ENCODE measurements around the gene LBP.

Gene LBP

GRCh38 chr20:38339997-38340396 lies 6.3 kb upstream of the LBP start:
- in situ Hi-C loops (cut with HindIII; ENCODE audit: low pct_ligation_motif_present, low sequenced_read_pairs), result no loop called here
- peaks cover 4% of the 10 kb centered on the region for H3K27me3 ChIP-seq (replicated peaks)
- H3K36me3 ChIP-seq (replicated peaks), result no peaks in the 10 kb centered on the region
- TF ChIP-seq, protein P1, sequence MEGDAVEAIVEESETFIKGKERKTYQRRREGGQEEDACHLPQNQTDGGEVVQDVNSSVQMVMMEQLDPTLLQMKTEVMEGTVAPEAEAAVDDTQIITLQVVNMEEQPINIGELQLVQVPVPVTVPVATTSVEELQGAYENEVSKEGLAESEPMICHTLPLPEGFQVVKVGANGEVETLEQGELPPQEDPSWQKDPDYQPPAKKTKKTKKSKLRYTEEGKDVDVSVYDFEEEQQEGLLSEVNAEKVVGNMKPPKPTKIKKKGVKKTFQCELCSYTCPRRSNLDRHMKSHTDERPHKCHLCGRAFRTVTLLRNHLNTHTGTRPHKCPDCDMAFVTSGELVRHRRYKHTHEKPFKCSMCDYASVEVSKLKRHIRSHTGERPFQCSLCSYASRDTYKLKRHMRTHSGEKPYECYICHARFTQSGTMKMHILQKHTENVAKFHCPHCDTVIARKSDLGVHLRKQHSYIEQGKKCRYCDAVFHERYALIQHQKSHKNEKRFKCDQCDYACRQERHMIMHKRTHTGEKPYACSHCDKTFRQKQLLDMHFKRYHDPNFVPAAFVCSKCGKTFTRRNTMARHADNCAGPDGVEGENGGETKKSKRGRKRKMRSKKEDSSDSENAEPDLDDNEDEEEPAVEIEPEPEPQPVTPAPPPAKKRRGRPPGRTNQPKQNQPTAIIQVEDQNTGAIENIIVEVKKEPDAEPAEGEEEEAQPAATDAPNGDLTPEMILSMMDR (IDR thresholded peaks at IDR 0.05; ENCODE audit: low read depth, low read length, missing control alignments), result no peak
- H3K4me3 ChIP-seq (ENCODE audit: low read depth, low read length), result no peak overlapping the region
- DNase-seq, result no peak
- no peak overlapping the region for H3K27ac ChIP-seq

DNA sequence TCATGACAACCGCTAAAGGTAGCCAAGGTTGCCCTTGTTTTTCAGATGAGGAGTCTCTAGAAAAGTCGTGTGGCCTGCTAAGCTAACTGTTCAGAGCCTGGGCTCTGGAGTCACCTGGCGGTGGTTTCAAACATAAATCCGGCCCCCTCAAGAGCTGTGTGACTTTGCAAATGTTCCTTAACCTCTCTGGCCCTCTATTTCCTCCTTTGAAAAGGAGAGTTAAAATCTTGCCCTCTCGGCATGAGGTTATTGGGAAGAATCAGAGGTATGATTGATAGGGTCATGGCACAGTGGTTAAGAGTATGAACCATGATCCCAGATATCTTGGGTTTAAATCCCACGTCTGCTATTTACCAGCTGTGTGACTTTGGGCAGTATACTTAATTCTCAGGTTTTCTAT lies 5.6 kb upstream of the LBP start:
- in situ Hi-C loops (cut with HindIII; ENCODE audit: low pct_ligation_motif_present, low sequenced_read_pairs), result no loop called here
- H3K27me3 ChIP-seq (replicated peaks), result peaks cover 2% of the 10 kb centered on the region
- no peaks in the 10 kb centered on the region for H3K36me3 ChIP-seq (replicated peaks)
- no peak overlapping the region for H3K4me3 ChIP-seq (ENCODE audit: low read depth, low read length)
- DNase-seq, result no peak
- TF ChIP-seq, protein P1 (IDR thresholded peaks at IDR 0.05; ENCODE audit: low read depth, low read length, missing control alignments), result no peak
- no peak overlapping the region for H3K27ac ChIP-seq

DNA sequence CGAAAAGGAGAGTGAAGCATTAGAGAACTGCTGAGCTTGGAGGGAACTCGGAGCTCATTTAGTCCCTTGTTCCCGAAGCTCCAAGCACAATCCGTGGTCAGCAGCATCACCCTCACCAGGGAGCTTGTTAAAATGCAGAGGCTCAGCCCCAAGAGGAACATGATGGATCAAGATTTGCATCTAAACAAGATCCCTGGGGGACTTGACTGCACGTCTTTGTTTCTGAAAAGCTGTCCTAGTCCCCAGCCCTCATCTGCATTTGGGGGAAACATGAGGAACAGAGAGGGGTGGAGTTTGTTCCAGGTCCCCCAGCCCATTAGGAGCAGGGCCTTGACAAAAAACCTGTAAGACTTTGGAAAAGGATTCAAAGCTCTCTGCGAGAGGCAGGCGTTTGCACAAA lies 4.1 kb upstream of the LBP start:
- in situ Hi-C loops (cut with HindIII; ENCODE audit: low pct_ligation_motif_present, low sequenced_read_pairs), result no loop called here
- Histone ChIP-seq H3K27ac (no peak overlapping the region), H3K36me3 (replicated peaks) (no peaks in the 10 kb centered on the region), H3K4me3 (ENCODE audit: low read depth, low read length) (no peak overlapping the region), H3K27me3 (replicated peaks) (no peaks in the 10 kb centered on the region)
- TF ChIP-seq, protein P1 (IDR thresholded peaks at IDR 0.05; ENCODE audit: low read depth, low read length, missing control alignments), result no peak
- DNase-seq, result no peak

GRCh38 chr20:38342713-38343310 lies 3.5 kb upstream of the LBP start:
- in situ Hi-C loops (cut with HindIII; ENCODE audit: low pct_ligation_motif_present, low sequenced_read_pairs), result no loop called here
- no peak for DNase-seq
- H3K27me3 ChIP-seq (replicated peaks), result peaks cover under 1% of the 10 kb centered on the region

DNA sequence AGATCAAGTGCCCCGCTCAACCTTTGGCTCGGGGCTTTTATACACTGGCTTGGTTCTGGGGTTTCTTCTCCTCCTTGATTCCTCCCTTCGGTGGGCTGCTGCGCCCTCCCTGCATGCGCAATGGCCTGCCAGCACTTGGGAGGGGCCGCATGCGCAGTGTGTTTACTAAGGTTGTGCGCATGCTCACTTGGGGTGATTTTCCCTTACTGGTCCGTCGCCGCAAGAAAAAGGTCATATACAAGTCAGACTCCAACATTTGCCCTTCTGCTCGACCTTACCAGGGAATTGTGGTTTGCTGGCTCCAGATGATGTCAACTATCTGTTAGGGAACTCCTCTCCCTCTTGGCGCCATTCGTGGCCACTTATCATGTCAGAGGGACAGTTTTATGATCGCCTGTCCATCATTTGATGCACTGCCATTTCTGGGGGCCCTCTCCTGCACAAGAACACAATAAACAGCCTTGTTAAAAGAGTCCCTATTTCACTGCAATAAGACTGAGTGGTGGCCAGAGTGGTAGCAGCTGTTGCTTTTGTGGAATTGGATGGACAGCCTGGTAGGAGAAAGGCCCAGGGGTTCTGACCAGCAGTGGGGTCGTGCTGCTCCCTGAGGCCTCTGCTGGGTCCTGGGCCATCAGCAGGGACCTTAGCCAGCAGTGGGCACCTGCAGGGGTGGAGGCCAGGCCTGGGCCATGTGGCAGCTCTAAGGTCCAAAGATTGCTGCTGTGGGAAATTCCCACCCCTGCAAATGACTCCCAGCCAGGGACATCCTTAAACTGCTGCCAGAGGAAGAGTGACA lies 2.8 kb upstream of the LBP start:
- in situ Hi-C loops (cut with HindIII; ENCODE audit: low pct_ligation_motif_present, low sequenced_read_pairs), result no loop called here
- no peak overlapping the region for H3K4me3 ChIP-seq (ENCODE audit: low read depth, low read length)
- H3K36me3 ChIP-seq (replicated peaks), result no peaks in the 10 kb centered on the region
- no peak overlapping the region for H3K27ac ChIP-seq
- H3K27me3 ChIP-seq (replicated peaks), result peaks cover 2% of the 10 kb centered on the region
- TF ChIP-seq, protein P1 (IDR thresholded peaks at IDR 0.05; ENCODE audit: low read depth, low read length, missing control alignments), result no peak
- DNase-seq, result no peak

More at GRCh38 chr20:38342713-38343310, 3.5 kb upstream of the LBP start:
- no peak overlapping the region for H3K27ac ChIP-seq
- TF ChIP-seq, protein P1 (IDR thresholded peaks at IDR 0.05; ENCODE audit: low read depth, low read length, missing control alignments), result no peak
- no peak overlapping the region for H3K4me3 ChIP-seq (ENCODE audit: low read depth, low read length)
- H3K36me3 ChIP-seq (replicated peaks), result no peaks in the 10 kb centered on the region
